CD4-positive, alpha-beta T cell treated with Interleukin-4 for 1 hour (primary cell): ENCODE data around the gene MCM10.
"Not testable (repeated sequence)": the region's sequence is repeated elsewhere in the genome, so short reads cannot be mapped to it uniquely, and the experiment has no call there.

Source experiments
- DNase-seq, 2 donors: peaks; one replicate each; pipeline ENCODE4 v3.0.0-alpha.2; 2020 to 2022

MCM10 gene

DNA sequence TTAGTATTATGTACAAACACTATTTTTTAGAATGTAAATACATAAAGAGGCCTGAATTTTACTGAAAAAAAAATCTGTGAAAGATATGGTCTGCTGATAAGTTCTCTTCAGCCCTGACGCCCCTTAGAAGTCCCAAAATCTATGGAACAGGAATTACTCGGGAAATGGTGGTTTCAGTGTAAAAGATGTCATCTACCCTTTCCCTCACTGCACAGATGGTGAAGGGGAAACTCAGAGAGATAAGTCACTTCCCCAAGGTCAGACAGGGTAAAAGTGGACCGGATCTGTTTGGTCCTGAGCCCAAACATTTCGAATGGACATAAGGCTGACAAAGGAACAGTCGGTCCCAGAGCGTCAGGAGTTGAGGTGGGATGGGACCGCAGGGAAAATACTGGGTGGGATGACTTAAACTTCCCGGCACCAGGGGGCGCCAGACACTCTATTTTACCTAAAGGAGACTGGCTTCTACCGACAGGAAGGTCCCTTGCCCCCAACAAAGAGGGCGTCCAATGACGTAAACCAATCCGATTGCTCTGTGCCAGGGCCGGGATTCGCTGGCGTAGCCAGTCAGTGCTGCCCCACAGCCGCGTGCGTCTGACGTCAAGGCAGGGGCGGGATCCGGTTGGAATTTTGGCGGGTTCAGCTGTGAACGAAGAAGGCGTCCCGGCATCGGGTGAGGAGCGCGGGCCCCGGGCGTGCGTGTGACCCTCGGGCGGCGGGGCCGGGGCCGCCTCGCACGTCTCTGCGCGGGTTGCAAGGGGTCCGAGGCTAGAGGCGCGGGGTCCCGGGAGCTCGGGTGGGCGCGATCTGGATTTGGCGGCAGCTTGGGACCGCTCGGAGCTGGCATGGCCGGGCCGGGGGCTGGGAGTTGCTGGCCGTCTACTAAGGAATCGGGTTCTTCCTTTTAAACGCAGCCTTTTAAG lies at the start of gene MCM10:
Gene MCM10, plus strand, starts transcription at position 625 of the 923 bp plus-strand sequence. CDS start 2,645 bp downstream, outside the sequence.
- DNase-seq: peak; percentile 98

DNA sequence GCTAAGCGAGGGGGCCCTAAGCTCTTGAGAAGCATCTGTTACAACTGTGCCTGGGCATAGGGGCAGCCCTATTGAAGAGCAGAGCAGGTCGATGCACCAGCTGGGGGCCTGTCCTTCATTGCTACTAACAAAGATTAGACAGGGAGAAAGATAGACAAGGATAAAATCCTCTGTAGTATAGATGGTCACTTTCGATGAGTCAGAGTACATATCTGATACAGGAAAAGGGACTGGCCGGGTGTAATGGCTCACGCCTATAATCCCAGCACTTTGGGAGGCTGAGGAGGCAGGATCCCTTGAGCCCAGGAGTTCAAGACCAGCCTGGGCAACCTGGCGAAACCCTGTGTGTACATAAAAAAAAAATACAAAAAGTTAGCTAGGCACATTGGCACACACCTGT lies 47.8 kb upstream of the MCM10 start:
- no peak for DNase-seq

DNA sequence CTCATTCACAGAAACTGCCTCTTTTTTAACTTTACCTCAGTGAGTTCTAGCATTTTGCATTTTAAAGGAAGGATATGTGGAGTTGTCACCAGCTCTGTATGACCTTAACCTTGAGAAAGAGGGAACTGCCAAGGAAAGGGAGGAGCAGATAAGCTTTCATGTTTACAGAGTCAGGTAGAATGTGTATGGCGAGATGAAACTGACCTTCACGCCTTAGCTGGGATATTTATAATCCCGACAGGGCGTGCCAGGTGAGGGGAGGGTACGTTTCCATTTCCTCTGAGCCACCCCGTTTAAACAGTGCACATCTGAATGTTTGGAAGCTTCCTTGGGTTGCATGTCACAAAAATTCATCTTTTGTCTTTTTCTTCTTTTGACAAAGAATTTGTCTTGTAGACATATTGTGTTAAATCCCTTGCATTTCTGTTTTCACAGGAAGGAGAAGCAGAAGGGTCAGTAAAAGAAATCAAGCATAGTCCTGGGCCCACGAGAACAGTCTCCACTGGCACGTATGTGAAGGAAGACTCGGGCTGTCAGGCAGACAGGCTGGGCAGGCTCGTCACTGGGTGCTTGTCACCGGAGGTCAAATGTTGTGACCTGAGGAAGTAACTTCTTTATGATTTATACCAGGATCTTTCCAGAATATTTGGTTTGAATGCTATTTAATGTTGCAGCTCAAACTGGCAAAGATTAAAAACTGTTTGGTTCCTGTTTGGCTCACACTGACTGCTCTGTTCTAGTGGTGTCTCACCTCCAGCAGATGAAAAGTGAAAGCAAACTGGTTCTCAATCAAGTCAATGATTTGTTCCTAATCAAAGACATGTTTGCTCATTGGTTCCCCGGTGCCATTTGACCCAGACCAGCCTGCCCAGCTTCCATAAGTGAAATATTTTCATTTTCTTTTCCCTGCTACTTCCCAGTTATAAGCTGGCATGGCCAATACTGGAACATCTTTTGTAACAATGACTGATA lies 45.2 kb upstream of the MCM10 start:
- DNase-seq: peak in 1 of 2 donors; percentile 56

GRCh38 chr10:13117841-13118783 lies 43.2 kb upstream of the MCM10 start:
- DNase-seq: no peak

DNA sequence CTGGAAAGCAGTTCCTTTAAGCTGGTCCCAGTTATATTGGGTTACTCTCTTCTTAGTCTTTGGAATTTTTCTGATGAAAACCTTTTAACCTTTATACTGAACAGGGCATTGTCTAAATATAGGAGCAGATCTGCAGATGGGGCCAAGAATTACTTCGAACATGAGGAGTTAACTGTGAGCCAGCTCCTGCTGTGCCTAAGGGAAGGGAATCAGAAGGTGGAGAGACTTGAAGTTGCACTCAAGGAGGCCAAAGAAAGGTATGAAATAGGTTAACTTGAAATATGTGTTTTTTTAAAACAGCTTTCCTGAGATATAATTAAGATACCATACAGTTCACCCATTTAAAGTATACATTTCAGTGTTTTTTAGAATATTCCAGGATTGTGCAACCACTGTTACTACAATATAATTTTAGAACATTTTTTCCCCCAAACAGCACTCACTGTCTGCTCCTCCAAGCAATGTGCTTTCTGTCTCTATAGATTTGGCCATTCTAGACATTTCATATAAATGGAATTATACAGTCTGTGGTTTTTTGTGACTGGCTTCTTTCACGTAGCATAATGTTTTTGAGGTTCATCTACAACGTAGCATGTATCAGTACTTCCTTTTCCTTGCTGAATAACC lies 42.5 kb upstream of the MCM10 start:
- DNase-seq: no peak

GRCh38 chr10:13120786-13121499 lies 40.4 kb upstream of the MCM10 start:
- no peak for DNase-seq

DNA sequence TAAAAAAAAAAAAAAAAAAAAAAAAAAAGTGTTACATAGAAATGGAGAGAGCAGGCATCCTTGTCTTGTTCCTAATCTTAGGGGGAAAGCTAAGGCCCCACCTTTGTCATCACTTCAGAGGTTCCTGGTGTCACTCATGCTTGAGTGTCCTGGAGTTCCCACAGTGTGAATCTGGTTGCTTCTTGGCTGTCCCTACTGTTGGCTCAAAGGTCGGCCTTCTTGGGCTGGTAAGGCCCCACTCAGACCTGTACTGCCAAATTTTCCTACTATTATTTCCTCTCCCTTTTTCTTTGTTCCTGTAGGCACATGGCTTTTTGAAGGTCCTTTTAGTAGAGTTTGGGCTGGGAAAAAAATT lies 39.9 kb upstream of the MCM10 start:
- DNase-seq: no peak

DNA sequence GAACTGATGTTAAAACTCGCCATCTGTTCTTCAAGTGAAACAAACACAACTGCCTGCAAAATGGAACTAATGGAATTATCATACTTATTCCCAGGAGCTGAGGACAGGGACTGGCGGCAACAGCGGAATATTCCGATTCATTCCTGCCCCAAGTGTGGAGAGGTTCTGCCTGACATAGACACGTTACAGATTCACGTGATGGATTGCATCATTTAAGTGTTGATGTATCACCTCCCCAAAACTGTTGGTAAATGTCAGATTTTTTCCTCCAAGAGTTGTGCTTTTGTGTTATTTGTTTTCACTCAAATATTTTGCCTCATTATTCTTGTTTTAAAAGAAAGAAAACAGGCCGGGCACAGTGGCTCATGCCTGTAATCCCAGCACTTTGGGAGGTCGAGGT lies 24.7 kb upstream of the MCM10 start:
- DNase-seq: no peak

- no peak for DNase-seq
Measured at GRCh38 chr10:13139150-13139549, 22.2 kb upstream of the MCM10 start.

- DNase-seq: no peak
Measured at GRCh38 chr10:13139676-13140075, 21.7 kb upstream of the MCM10 start.

GRCh38 chr10:13140627-13141190 lies 20.6 kb upstream of the MCM10 start:
- no peak for DNase-seq

- DNase-seq: no peak
Measured at GRCh38 chr10:13143766-13144165, 17.6 kb upstream of the MCM10 start.

DNA sequence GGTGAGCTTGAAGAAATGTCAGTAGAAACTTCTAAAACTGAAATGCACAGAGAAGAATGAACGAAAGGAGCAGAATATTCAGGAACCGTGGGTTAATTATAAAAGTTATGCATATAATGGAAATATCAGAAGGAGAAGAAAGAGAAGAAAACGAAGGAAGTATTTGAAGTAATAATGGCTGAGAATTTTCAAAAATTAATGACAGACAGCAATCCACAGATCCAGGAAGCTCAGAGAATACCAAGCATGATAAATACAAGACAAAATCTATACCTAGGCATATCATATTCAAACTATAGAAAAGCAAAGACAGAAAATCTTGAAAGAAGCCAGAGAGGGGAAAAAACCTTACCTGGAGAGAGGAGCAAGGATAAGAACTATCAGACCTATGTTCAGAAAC lies 16.5 kb upstream of the MCM10 start:
- no peak for DNase-seq

- DNase-seq: no peak
Measured at GRCh38 chr10:13146379-13146778, 15.0 kb upstream of the MCM10 start.

GRCh38 chr10:13147161-13147560 lies 14.2 kb upstream of the MCM10 start:
- no peak for DNase-seq

GRCh38 chr10:13152296-13152695 lies 9.1 kb upstream of the MCM10 start:
- DNase-seq: no peak

DNA sequence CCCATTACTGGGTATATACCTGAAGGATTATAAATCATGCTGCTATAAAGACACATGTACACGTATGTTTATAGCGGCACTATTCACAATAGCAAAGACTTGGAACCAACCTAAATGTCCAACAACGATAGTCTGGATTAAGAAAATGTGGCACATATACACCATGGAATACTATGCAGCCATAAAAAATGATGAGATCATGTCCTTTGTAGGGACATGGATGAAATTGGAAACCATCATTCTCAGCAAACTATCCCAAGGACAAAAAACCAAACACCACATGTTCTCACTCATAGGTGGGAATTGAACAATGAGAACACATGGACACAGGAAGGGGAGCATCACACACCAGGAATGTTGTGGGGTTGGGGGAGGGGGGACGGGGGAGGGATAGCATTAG lies 5.5 kb upstream of the MCM10 start:
- not testable (repeated sequence) for DNase-seq

DNA sequence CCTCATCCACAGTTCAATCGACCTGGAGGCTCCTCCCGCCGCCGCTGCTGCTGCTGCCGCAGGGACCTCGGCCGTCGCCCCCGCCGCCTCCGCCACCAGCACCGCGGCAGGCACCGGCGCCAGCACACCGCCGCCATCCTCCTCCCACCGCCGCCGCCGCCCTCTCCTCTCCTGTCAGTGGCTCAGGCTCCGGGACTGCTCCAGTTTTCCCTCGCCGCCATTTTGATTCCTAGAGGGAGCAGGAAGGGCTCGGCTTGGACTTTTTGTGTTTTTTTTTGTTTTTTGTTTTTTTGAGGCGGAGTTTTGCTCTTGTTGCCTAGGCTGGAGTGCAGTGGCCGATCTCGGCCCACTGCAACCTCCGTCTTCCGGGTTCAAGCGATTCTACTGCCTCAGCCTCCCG lies 3.0 kb upstream of the MCM10 start:
- DNase-seq: peak; percentile 16 to 20

DNA sequence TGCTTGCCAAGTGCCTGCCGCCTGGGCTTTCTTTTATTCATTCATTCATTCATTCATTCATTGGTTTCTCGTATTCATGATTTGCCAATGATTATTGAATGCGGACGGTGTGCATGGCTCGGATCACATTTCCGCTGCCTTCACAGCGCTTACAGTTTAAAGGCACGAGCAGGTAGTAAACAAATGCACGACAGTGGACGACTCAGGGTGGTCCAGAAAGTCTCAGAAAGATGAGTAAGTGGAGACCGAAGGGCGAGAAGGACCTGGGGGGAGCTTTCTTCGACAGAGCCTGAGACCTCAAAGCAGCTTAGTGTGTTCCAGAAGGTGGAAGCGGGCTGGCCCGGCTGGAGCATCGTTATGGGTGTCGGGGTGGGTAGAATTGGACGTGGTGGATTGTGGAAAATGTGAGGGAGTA lies 506 bp downstream of the MCM10 start:
- no peak for DNase-seq

GRCh38 chr10:13163859-13164258 lies 2.5 kb downstream of the MCM10 start:
- no peak for DNase-seq

- peak in 1 of 2 donors; percentile 28 for DNase-seq
Measured at GRCh38 chr10:13165177-13165576, 3.8 kb downstream of the MCM10 start.
